Karpas-422 (cell line): ENCODE measurements around the gene CLCN3. TPM values are rescaled to one million over a fixed set of nuclear protein-coding genes. Genes with fewer than 3 reads are reported as not detected.
A peak's percentile ranks its signal among the peaks of the same experiment; 100 is the strongest.

Experiments
- DNase-seq: peaks from one replicate; pipeline ENCODE4 v3.0.0-alpha.2; 2015
- H2AFZ ChIP-seq: fragments of 200-600 bp; sonication (generic); 2 replicates; pipeline ENCODE4 v1.6.1; 2014; ENCODE audit warnings: antibody characterized with exemption, low read length, mixed read lengths
- H3K27ac ChIP-seq: fragments of 200-600 bp; sonication (generic); 2 replicates; pipeline ENCODE4 v1.5.1; 2014; ENCODE audit warnings: mild to moderate bottlenecking, low read length, moderate library complexity
- H3K27me3 ChIP-seq: fragments of 200-600 bp; sonication (generic); 2 replicates; pipeline ENCODE4 v1.6.1; 2014; ENCODE audit warnings: low read length, mixed read lengths
- H3K36me3 ChIP-seq: fragments of 200-600 bp; sonication (generic); 2 replicates; pipeline ENCODE4 v1.6.1; 2014; ENCODE audit warnings: low read length, mixed read lengths; ENCODE audit not compliant: insufficient read depth
- H3K4me1 ChIP-seq: fragments of 200-600 bp; sonication (generic); 2 replicates; pipeline ENCODE4 v1.6.1; 2014; ENCODE audit warnings: mild to moderate bottlenecking, low read length, mixed read lengths
- H3K4me2 ChIP-seq: fragments of 200-600 bp; sonication (generic); 2 replicates; pipeline ENCODE4 v1.6.1; 2014; ENCODE audit warnings: low read length, low read depth, mild to moderate bottlenecking; ENCODE audit not compliant: poor library complexity, severe bottlenecking
- H3K4me3 ChIP-seq: fragments of 200-600 bp; sonication (generic); 2 replicates; pipeline ENCODE4 v1.5.1; 2014; ENCODE audit warnings: mild to moderate bottlenecking, antibody characterized with exemption, low read length, mixed read lengths
- H3K79me2 ChIP-seq: fragments of 200-600 bp; sonication (generic); 2 replicates; pipeline ENCODE4 v1.6.1; 2014; ENCODE audit warnings: mild to moderate bottlenecking, low read length, mixed read lengths
- H3K9ac ChIP-seq: fragments of 200-600 bp; sonication (generic); 2 replicates; pipeline ENCODE4 v1.6.0; 2014; ENCODE audit warnings: low read length
- H3K9me2 ChIP-seq: fragments of 200-600 bp; sonication (generic), shearing (Covaris generic); replicated peaks from 2 replicates; pipeline ENCODE4 v1.6.0; 2014; ENCODE audit warnings: mild to moderate bottlenecking, low read length, moderate library complexity; ENCODE audit not compliant: insufficient read depth
- H3K9me3 ChIP-seq: fragments of 300-700, 200-600 bp; sonication (generic); 2 replicates; pipeline ENCODE4 v1.6.1; 2014; ENCODE audit warnings: low read length, mixed read lengths
- H4K20me1 ChIP-seq: fragments of 200-600 bp; sonication (generic); 2 replicates; pipeline ENCODE4 v1.6.1; 2014; ENCODE audit warnings: mild to moderate bottlenecking, antibody characterized with exemption, low read length, low read depth; ENCODE audit not compliant: insufficient read depth
- total RNA-seq: library from RNA; depleted of rRNA; stranded (reverse); fragments of >200 nt; shearing (Covaris generic); gene quantifications from 2 replicates; pipeline ENCODE4 v1.2.3, GENCODE V29; 2014; ENCODE audit warnings: low replicate concordance

CLCN3 gene
- total RNA-seq, 1 experiment from 2014 or later = 38.5 TPM

GRCh38 chr4:169655401-169655800 lies 35.0 kb downstream of the CLCN3 start:
- Histone ChIP-seq H3K36me3 (peaks cover 8% of the 10 kb centered on the region; the same call in 1 of the 2 replicates), H3K27ac (no peak overlapping the region), H3K9me3 (no peaks in the 10 kb centered on the region), H3K27me3 (no peaks in the 10 kb centered on the region), H3K79me2 (peaks cover 78% of the 10 kb centered on the region), H3K4me1 (peaks cover 59% of the 10 kb centered on the region), H3K9ac (no peak overlapping the region), H3K9me2 (no peaks in the 10 kb centered on the region), H3K4me2 (no peak overlapping the region), H2AFZ (no peak overlapping the region), H3K4me3 (no peak overlapping the region), H4K20me1 (no peaks in the 10 kb centered on the region)
- no peak for DNase-seq

GRCh38 chr4:169657470-169658107 lies 37.2 kb downstream of the CLCN3 start:
- Histone ChIP-seq H3K9me2 (no peaks in the 10 kb centered on the region), H2AFZ (no peak overlapping the region), H3K9me3 (no peaks in the 10 kb centered on the region), H3K27me3 (no peaks in the 10 kb centered on the region), H3K4me1 (peaks cover 57% of the 10 kb centered on the region), H3K36me3 (peaks cover 5% of the 10 kb centered on the region; the same call in 1 of the 2 replicates), H4K20me1 (no peaks in the 10 kb centered on the region), H3K4me2 (peak overlapping the region; percentile 58), H3K79me2 (peaks cover 70% of the 10 kb centered on the region), H3K9ac (peak overlapping the region; percentile 50), H3K4me3 (0 out of 2 replicates have a peak overlapping the region, but pooled peaks have one; percentile 15), H3K27ac (peak overlapping the region; percentile 98)
- DNase-seq = peak; percentile 47

GRCh38 chr4:169658196-169658595 lies 37.8 kb downstream of the CLCN3 start:
- Histone ChIP-seq H3K27ac (peak overlapping the region; percentile 98), H2AFZ (no peak overlapping the region), H3K9me3 (no peaks in the 10 kb centered on the region), H3K4me1 (peaks cover 53% of the 10 kb centered on the region), H3K9ac (peak overlapping the region; percentile 73; the same call in 1 of the 2 replicates), H3K36me3 (no peaks in the 10 kb centered on the region), H3K4me2 (peak overlapping the region; percentile 90), H3K9me2 (no peaks in the 10 kb centered on the region), H3K27me3 (no peaks in the 10 kb centered on the region), H3K79me2 (peaks cover 68% of the 10 kb centered on the region), H3K4me3 (peak overlapping the region; percentile 64; the same call in 1 of the 2 replicates), H4K20me1 (no peaks in the 10 kb centered on the region)
- DNase-seq = peak; percentile 40

- Histone ChIP-seq H3K4me3 (peak overlapping the region; percentile 64), H3K27me3 (no peaks in the 10 kb centered on the region), H4K20me1 (no peaks in the 10 kb centered on the region), H2AFZ (no peak overlapping the region), H3K9me2 (no peaks in the 10 kb centered on the region), H3K9me3 (no peaks in the 10 kb centered on the region), H3K36me3 (no peaks in the 10 kb centered on the region), H3K9ac (peak overlapping the region; percentile 73), H3K27ac (peak overlapping the region; percentile 98), H3K4me2 (peak overlapping the region; percentile 90), H3K4me1 (peaks cover 60% of the 10 kb centered on the region), H3K79me2 (peaks cover 70% of the 10 kb centered on the region)
- peak; percentile 51 for DNase-seq
Measured at GRCh38 chr4:169658975-169659715, 38.8 kb downstream of the CLCN3 start.

- peak; percentile 93 for DNase-seq
- H2AFZ ChIP-seq = no peak overlapping the region
- peak overlapping the region; percentile 64 for H3K4me3 ChIP-seq
- peaks cover 71% of the 10 kb centered on the region for H3K79me2 ChIP-seq
- no peaks in the 10 kb centered on the region for H4K20me1 ChIP-seq
- H3K36me3 ChIP-seq = no peaks in the 10 kb centered on the region
- H3K9me2 ChIP-seq = no peaks in the 10 kb centered on the region
- H3K4me2 ChIP-seq = peak overlapping the region; percentile 90
- H3K27me3 ChIP-seq = no peaks in the 10 kb centered on the region
- H3K4me1 ChIP-seq = peaks cover 66% of the 10 kb centered on the region
- no peaks in the 10 kb centered on the region for H3K9me3 ChIP-seq
- H3K9ac ChIP-seq = peak overlapping the region; percentile 73
- H3K27ac ChIP-seq = peak overlapping the region; percentile 98
Measured at GRCh38 chr4:169659716-169660670, 39.6 kb downstream of the CLCN3 start.

- no peaks in the 10 kb centered on the region for H4K20me1 ChIP-seq
- H2AFZ ChIP-seq = no peak overlapping the region
- peaks cover 66% of the 10 kb centered on the region for H3K4me1 ChIP-seq
- no peaks in the 10 kb centered on the region for H3K36me3 ChIP-seq
- peak; percentile 59 for DNase-seq
- no peaks in the 10 kb centered on the region for H3K27me3 ChIP-seq
- peak overlapping the region; percentile 98 for H3K27ac ChIP-seq
- peak overlapping the region; percentile 90 for H3K4me2 ChIP-seq
- no peaks in the 10 kb centered on the region for H3K9me2 ChIP-seq
- peak overlapping the region; percentile 73 for H3K9ac ChIP-seq
- H3K79me2 ChIP-seq = peaks cover 71% of the 10 kb centered on the region
- H3K9me3 ChIP-seq = no peaks in the 10 kb centered on the region
- peak overlapping the region; percentile 64 for H3K4me3 ChIP-seq
Measured at GRCh38 chr4:169660929-169661328, 40.6 kb downstream of the CLCN3 start.

- peaks cover 58% of the 10 kb centered on the region for H3K4me1 ChIP-seq
- peak overlapping the region; percentile 90 for H3K4me2 ChIP-seq
- peaks cover 71% of the 10 kb centered on the region for H3K79me2 ChIP-seq
- no peaks in the 10 kb centered on the region for H3K9me2 ChIP-seq
- no peaks in the 10 kb centered on the region for H3K27me3 ChIP-seq
- peak overlapping the region; percentile 73; the same call in 1 of the 2 replicates for H3K9ac ChIP-seq
- H4K20me1 ChIP-seq = no peaks in the 10 kb centered on the region
- no peaks in the 10 kb centered on the region for H3K9me3 ChIP-seq
- peak overlapping the region; percentile 98 for H3K27ac ChIP-seq
- DNase-seq = no peak
- no peaks in the 10 kb centered on the region for H3K36me3 ChIP-seq
- no peak overlapping the region for H2AFZ ChIP-seq
- peak overlapping the region; percentile 64; the same call in 1 of the 2 replicates for H3K4me3 ChIP-seq
Measured at GRCh38 chr4:169661761-169662160, 41.4 kb downstream of the CLCN3 start.
